ENCODE results near the gene TMEM185A.

DNA sequence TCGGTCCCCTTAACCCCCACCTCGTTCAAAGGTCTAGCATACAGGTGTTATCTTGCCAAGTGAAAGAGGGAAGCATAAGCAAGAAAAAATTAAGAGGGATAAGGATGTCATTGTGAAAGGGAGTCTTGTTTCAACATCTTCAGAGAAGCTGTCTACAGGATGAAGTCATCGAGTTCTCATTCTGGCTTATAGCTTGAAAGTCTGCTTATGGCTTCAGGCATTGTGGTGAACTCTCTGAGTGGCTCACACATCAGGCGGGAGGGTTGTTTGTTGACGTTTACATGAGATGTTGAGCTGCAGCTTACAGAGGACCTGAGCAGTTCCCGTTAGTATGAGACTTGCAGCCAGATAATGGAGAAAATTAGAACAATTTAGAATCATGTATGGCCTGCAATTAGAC, 60.9 kb downstream of the TMEM185A start:
- TF ChIP-seq EZH2phosphoT487 (IDR thresholded peaks at IDR 0.05; ENCODE audit: insufficient read depth, low read depth) (no peak), EZH2 (IDR thresholded peaks at IDR 0.05; ENCODE audit: insufficient read depth, poor library complexity, severe bottlenecking) (no peak)

Measured in GM23248 (cell line).